ENCODE results near the gene NRL. TPM values are rescaled to one million over a fixed set of nuclear protein-coding genes. Genes with fewer than 3 reads are reported as not detected.

The NRL gene
- total RNA-seq, 4 donors from 2014 or later = 1.0 to 3.0 (median 1.1) TPM; not detected in 1

DNA sequence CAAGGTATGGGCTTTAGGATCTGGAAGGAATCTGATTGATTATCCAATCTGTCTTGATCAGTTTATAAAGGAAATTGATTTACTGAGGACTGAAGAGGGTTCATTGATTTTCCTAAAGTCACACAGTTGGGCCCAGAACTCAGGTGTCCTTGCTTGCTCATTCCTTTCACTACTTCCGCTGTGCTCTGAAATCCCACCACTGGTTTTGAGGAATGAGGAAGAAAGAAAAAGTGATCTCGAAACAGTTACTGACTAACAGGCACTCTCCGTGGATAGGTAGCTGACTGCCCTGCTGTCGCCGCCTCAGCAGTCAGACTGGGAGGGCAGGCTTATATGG lies 15.6 kb upstream of the NRL start, which contains the start of gene FITM1:
Gene FITM1, plus strand, starts transcription at position 280 of the 337 bp plus-strand sequence. CDS start 905 bp downstream, outside the sequence.
- TF ChIP-seq CTCF (IDR thresholded peaks at IDR 0.05; ENCODE audit: low read depth) = no peak

DNA sequence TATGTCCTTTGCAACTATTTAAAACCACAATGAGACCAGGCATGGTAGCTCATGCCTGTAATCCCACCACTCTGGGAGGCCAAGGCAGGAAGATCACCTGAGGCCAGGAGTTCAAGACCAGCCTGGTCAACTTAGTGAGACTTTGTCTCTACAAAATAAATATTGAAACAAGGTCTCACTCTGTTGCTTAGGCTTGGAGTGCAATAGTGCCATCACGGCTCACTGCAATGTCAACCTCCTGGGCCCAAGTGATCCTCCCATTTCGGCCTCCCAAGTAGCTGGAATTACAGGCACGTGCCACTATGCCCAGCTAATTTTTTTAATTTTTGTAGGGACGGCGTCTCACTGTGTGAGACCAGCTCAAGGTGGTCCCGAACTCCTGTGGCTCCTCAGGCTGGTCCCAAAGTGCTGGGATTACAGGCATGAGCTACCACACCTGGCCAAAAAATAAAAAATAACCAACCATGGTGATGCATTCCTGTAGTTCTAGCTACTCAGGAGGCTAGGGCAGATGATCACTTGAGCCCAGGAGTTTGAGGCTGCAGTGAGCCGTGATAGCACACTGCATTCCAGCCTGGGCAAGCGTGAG lies 14.8 kb upstream of the NRL start:
- no peak for TF ChIP-seq CTCF (IDR thresholded peaks at IDR 0.05; ENCODE audit: low read depth)

DNA sequence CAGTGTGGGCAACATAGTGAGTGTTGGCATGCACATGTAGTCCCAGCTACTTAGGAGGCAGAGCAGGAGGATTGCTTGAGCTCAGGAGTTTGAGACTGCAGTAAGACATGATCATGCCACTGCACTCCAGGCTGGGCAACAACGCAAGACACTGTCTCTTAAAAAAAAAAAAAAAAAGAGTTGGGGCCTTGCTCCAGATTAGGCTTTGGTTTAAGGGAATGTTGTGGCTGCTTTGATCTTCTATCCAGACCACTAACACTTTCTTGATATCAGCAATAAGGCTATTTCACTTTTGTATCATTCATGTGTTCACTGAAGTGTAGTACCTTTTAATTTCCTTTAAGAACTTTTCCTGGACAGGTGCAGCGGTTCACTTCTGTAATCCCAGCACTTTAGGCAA lies 12.9 kb upstream of the NRL start:
- no peak for TF ChIP-seq CTCF (IDR thresholded peaks at IDR 0.05; ENCODE audit: low read depth)

- no peak for TF ChIP-seq CTCF (IDR thresholded peaks at IDR 0.05; ENCODE audit: low read depth)
These were observed 12.2 kb upstream of the NRL start for GRCh38 chr14:24126939-24127338.

DNA sequence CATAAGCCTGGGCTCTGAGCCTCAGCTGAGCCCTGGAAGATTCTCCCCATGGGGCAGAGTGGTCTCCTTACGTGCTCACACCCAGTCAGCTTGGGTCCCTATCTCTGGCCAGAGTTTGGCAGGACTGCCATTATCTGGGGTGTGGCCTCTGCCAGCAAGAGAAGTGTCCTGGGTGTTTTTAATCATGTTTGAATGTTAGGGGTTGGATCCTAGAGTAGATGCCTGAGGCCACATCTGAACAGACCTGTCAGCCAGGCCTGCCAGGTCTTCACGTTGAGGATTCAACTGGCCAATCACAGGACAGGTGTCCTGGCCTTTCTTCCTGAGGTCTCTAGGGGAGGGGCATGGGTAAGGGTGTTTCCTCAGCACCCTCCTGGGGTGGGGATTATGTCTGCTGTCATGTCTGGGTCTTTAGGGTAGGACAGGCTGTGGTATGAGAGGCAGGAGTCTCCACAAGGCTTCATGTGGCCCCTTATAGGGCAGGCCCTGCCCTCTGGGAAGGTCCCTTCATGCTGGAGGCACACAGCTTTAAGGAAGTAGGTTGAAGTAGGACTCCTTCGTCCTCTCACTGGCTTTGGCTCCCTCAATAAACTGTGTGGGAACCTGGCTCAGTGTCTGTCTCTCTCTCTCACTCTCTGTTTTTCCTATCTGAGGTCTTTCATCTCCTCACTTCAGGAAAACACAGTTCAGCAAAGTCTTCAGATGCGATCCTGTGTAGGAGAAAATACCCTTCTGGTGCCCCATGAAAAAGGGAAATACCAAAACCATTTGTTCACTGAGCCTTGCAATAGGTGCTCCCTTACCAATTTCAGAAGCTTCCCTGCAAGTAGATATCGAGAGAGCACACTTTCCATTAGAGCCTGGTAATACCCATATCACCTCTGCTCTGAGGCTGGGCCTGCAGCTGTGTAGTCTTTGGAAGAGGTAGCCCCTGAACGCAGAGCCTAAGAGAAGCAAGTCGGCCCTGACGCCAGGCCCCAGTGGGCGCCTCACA lies 9.0 kb upstream of the NRL start:
- no peak for TF ChIP-seq CTCF (IDR thresholded peaks at IDR 0.05; ENCODE audit: low read depth)

- no peak for TF ChIP-seq CTCF (IDR thresholded peaks at IDR 0.05; ENCODE audit: low read depth)
These were observed 8.1 kb upstream of the NRL start for GRCh38 chr14:24122898-24123297.

- TF ChIP-seq CTCF (IDR thresholded peaks at IDR 0.05; ENCODE audit: low read depth) = no peak
These were observed 7.7 kb upstream of the NRL start for GRCh38 chr14:24122416-24122815.
